HepG2 (cell line): Measurements from ENCODE around the gene TCFL5. TPM values are rescaled to one million over a fixed set of nuclear protein-coding genes. Genes with fewer than 3 reads are reported as not detected.

Source experiments
- ATF7 ChIP-seq, 2 experiments: fragments of 450-650 bp in 1 of 2; sonication (generic) in 1 of 2; formaldehyde crosslinking in 1 of 2; IDR thresholded peaks; 2 replicates each; pipeline versions ENCODE4 v1.4.0 to v1.6.1; 2016 to 2020; ENCODE audit warnings: antibody characterized with exemption in 1 of 2, mild to moderate bottlenecking in 1 of 2, missing genetic modification reagents in 1 of 2
- CTCF ChIP-seq: sonication (generic); formaldehyde crosslinking; IDR thresholded peaks from 2 replicates; pipeline ENCODE4 v1.5.0; 2020; ENCODE audit warnings: mild to moderate bottlenecking, missing genetic modification reagents, moderate library complexity
- FOXP1 ChIP-seq, 2 experiments: fragments of 450-650 bp in 1 of 2; IDR thresholded peaks; 2 replicates each; pipeline ENCODE4 v1.6.1; 2017 to 2018; ENCODE audit warnings: antibody characterized with exemption in 1 of 2
- GABPB1 ChIP-seq: IDR thresholded peaks from 2 replicates; pipeline ENCODE4 v1.6.1; 2016; ENCODE audit warnings: mild to moderate bottlenecking, missing genetic modification reagents, moderate library complexity, missing compliant biosample characterization
- GPBP1L1 ChIP-seq: sonication (generic); formaldehyde crosslinking; IDR thresholded peaks from 2 replicates; pipeline ENCODE4 v1.5.0; 2020; ENCODE audit warnings: mild to moderate bottlenecking, missing genetic modification reagents
- GTF3A ChIP-seq: sonication (generic); formaldehyde crosslinking; conservative IDR thresholded peaks from 2 replicates; pipeline ENCODE4 v1.4.0; 2020; ENCODE audit warnings: mild to moderate bottlenecking, missing genetic modification reagents
- HNRNPLL ChIP-seq: fragments of 200-400 bp; formaldehyde crosslinking; IDR thresholded peaks from 2 replicates; pipeline ENCODE4 v1.6.1; 2017; ENCODE audit warnings: mild to moderate bottlenecking, low read depth, low read length; ENCODE audit not compliant: poor library complexity, severe bottlenecking
- HOXA3 ChIP-seq: sonication (generic); formaldehyde crosslinking; IDR thresholded peaks from 2 replicates; pipeline ENCODE4 v1.5.0; 2020; ENCODE audit warnings: missing genetic modification reagents
- MLLT10 ChIP-seq: sonication (generic); formaldehyde crosslinking; IDR thresholded peaks from 2 replicates; pipeline ENCODE4 v1.4.0; 2020; ENCODE audit warnings: missing genetic modification reagents
- NFAT5 ChIP-seq: sonication (generic); formaldehyde crosslinking; IDR thresholded peaks from 2 replicates; pipeline ENCODE4 v1.4.0; 2020; ENCODE audit warnings: missing genetic modification reagents
- NFKB2 ChIP-seq: sonication (generic); formaldehyde crosslinking; IDR thresholded peaks from 2 replicates; pipeline ENCODE4 v1.4.0; 2020; ENCODE audit warnings: missing genetic modification reagents, borderline replicate concordance
- NR0B2 ChIP-seq: sonication (generic); formaldehyde crosslinking; IDR thresholded peaks from 2 replicates; pipeline ENCODE4 v1.4.0; 2020; ENCODE audit warnings: mild to moderate bottlenecking, missing genetic modification reagents
- TAF1 ChIP-seq: sonication (generic); formaldehyde crosslinking; IDR thresholded peaks from 2 replicates; pipeline ENCODE4 v1.4.0; 2020; ENCODE audit warnings: missing genetic modification reagents
- ZNF138 ChIP-seq: sonication (generic); formaldehyde crosslinking; IDR thresholded peaks from 2 replicates; pipeline ENCODE4 v1.5.0; 2020; ENCODE audit warnings: mild to moderate bottlenecking, low read depth, missing genetic modification reagents
- ZNF235 ChIP-seq: sonication (generic); formaldehyde crosslinking; IDR thresholded peaks from 2 replicates; pipeline ENCODE4 v1.8.1; 2023; ENCODE audit warnings: mild to moderate bottlenecking, missing genetic modification reagents, borderline replicate concordance
- ZNF256 ChIP-seq: sonication (generic); formaldehyde crosslinking; conservative IDR thresholded peaks from 2 replicates; pipeline ENCODE4 v1.4.0; 2020; ENCODE audit warnings: missing genetic modification reagents
- ZNF414 ChIP-seq: sonication (generic); formaldehyde crosslinking; IDR thresholded peaks from 2 replicates; pipeline ENCODE4 v1.5.0; 2020; ENCODE audit warnings: missing genetic modification reagents
- ZNF446 ChIP-seq: sonication (generic); formaldehyde crosslinking; IDR thresholded peaks from 2 replicates; pipeline ENCODE4 v1.5.0; 2020; ENCODE audit warnings: mild to moderate bottlenecking, missing genetic modification reagents
- ZNF75D ChIP-seq: sonication (generic); formaldehyde crosslinking; IDR thresholded peaks from 2 replicates; pipeline ENCODE4 v1.8.1; 2023; ENCODE audit warnings: missing genetic modification reagents, mild to moderate bottlenecking, borderline replicate concordance
- polyA plus RNA-seq, 8 experiments: library from polyadenylated mRNA; depleted of rRNA in 3 of 8; stranded (reverse) in 7 of 8; unstranded in 1 of 8; fragments of >200 nt; fragmentation: Illumina TruSeq in 4 of 8; extraction: Trizol in 4 of 8; gene quantifications; 2 replicates each; pipeline versions ENCODE4 v1.2.1 to v1.2.3, GENCODE V29; 2011 to 2016; ENCODE audit warnings: low read depth in 4 of 8, missing spikeins in 1 of 8, mixed read lengths in 1 of 8; ENCODE audit not compliant: insufficient read depth in 1 of 8
- total RNA-seq, 5 experiments: library from RNA; depleted of rRNA; stranded (reverse); fragments of >200 nt; fragmentation: Illumina TruSeq; extraction: Trizol; gene quantifications; 2 replicates each; pipeline ENCODE4 v1.2.3, GENCODE V29; 2016; ENCODE audit warnings: low read depth in 1 of 5

TCFL5 gene
- total and polyA plus RNA-seq, 2 of the 13 experiments (the other 11 are each of a cell fraction or from before 2014, with no cell fraction given), result 14.8 to 20.0 TPM

- TF ChIP-seq ZNF414, result 0 out of 2 replicates have a peak, but pooled peaks have one; percentile 69
- peak; percentile 72 for TF ChIP-seq ZNF446 (CRISPR knock-in tag)
- TF ChIP-seq NFAT5 (CRISPR knock-in tag), result peak; percentile 94
- TF ChIP-seq ZNF235 (CRISPR knock-in tag), result peak; percentile 24; the same call in 1 of the 2 replicates
- no peak for TF ChIP-seq ATF7 (IDR thresholded peaks at IDR 0.05)
- TF ChIP-seq ATF7 (CRISPR knock-in tag; IDR thresholded peaks at IDR 0.05), result peak; percentile 52; the same call in 1 of the 2 replicates
- TF ChIP-seq FOXP1 (IDR thresholded peaks at IDR 0.05), result no peak
- TF ChIP-seq FOXP1 (CRISPR knock-in tag; IDR thresholded peaks at IDR 0.05), result peak; percentile 54
- TF ChIP-seq ZNF256, result peak; percentile 91
- TF ChIP-seq GTF3A, result no peak
- peak; percentile 94 for TF ChIP-seq HNRNPLL
- TF ChIP-seq TAF1, result peak; percentile 80
- no peak; the same call in 1 of the 2 replicates for TF ChIP-seq CTCF (CRISPR knock-in tag)
- TF ChIP-seq NR0B2 (CRISPR knock-in tag), result peak; percentile 97
- peak; percentile 98 for TF ChIP-seq NFKB2
- peak; percentile 81 for TF ChIP-seq GABPB1
- TF ChIP-seq ZNF75D, result no peak
- peak; percentile 96 for TF ChIP-seq HOXA3
- peak; percentile 82 for TF ChIP-seq ZNF138 (CRISPR knock-in tag)
- TF ChIP-seq GPBP1L1 (CRISPR knock-in tag), result no peak
- no peak for TF ChIP-seq MLLT10 (CRISPR knock-in tag)
Measured at GRCh38 chr20:62861726-62862336, at the start of gene TCFL5 (continued).
